H9 (cell line): Measurements from ENCODE around the gene MLH1. TPM values are rescaled to one million over a fixed set of nuclear protein-coding genes. Genes with fewer than 3 reads are reported as not detected.

Source experiments
- DNase-seq: peaks from one replicate; pipeline ENCODE4 v3.0.0-alpha.2; 2017
- H2AFZ ChIP-seq: one replicate; pipeline ENCODE4 v1.6.1; 2013; ENCODE audit warnings: mild to moderate bottlenecking, low read length, control low read depth, moderate library complexity
- H2AK5ac ChIP-seq: 2 replicates; pipeline ENCODE4 v1.6.1; 2013; ENCODE audit warnings: low read length, control low read depth, mixed read lengths; ENCODE audit not compliant: insufficient read length
- H2BK120ac ChIP-seq: one replicate; pipeline ENCODE4 v1.6.1; 2013; ENCODE audit warnings: low read depth, mild to moderate bottlenecking, low read length, control low read depth, inconsistent platforms; ENCODE audit not compliant: poor library complexity, severe bottlenecking
- H2BK12ac ChIP-seq: 2 replicates; pipeline ENCODE4 v1.6.1; 2013; ENCODE audit warnings: low read length, control low read depth, mixed read lengths, low read depth; ENCODE audit not compliant: insufficient read length
- H2BK15ac ChIP-seq: 2 replicates; pipeline ENCODE4 v1.6.1; 2013; ENCODE audit warnings: low read depth, low read length, control low read depth
- H2BK20ac ChIP-seq: one replicate; pipeline ENCODE4 v1.6.1; 2013; ENCODE audit warnings: low read depth, mild to moderate bottlenecking, low read length, control low read depth, inconsistent platforms; ENCODE audit not compliant: poor library complexity, severe bottlenecking
- H2BK5ac ChIP-seq: 2 replicates; pipeline ENCODE4 v1.6.1; 2013; ENCODE audit warnings: low read length, control low read depth, mixed read lengths; ENCODE audit not compliant: insufficient read length
- H3K14ac ChIP-seq: 2 replicates; pipeline ENCODE4 v1.6.1; 2013; ENCODE audit warnings: low read length, control low read depth; ENCODE audit not compliant: insufficient read depth
- H3K18ac ChIP-seq: 2 replicates; pipeline ENCODE4 v1.6.1; 2013; ENCODE audit warnings: low read depth, mild to moderate bottlenecking, mixed read lengths, low read length, control low read depth; ENCODE audit not compliant: insufficient read length
- H3K23ac ChIP-seq: 2 replicates; pipeline ENCODE4 v1.6.1; 2013; ENCODE audit warnings: low read length, control low read depth, mixed read lengths, low read depth; ENCODE audit not compliant: insufficient read length
- H3K23me2 ChIP-seq: 2 replicates; pipeline ENCODE4 v1.6.1; 2013; ENCODE audit warnings: low read depth, mild to moderate bottlenecking, mixed read lengths, low read length, control low read depth; ENCODE audit not compliant: insufficient read length, poor library complexity, severe bottlenecking
- H3K27ac ChIP-seq: 2 replicates; pipeline ENCODE4 v1.5.1; 2013; ENCODE audit warnings: low read length, control low read depth, mixed read lengths, low read depth; ENCODE audit not compliant: insufficient read length
- H3K27me3 ChIP-seq: 2 replicates; pipeline ENCODE4 v1.6.1; 2013; ENCODE audit warnings: low read length, control low read depth, inconsistent platforms; ENCODE audit not compliant: insufficient read depth
- H3K4ac ChIP-seq: 2 replicates; pipeline ENCODE4 v1.6.1; 2013; ENCODE audit warnings: low read depth, mild to moderate bottlenecking, control low read depth, inconsistent platforms, low read length, moderate library complexity
- H3K4me1 ChIP-seq: 2 replicates; pipeline ENCODE4 v1.6.1; 2013; ENCODE audit warnings: low read length, control low read depth, inconsistent platforms; ENCODE audit not compliant: insufficient read depth
- H3K4me2 ChIP-seq: 2 replicates; pipeline ENCODE4 v1.6.1; 2013; ENCODE audit warnings: low read length, control low read depth, mixed read lengths; ENCODE audit not compliant: insufficient read length, insufficient read depth
- H3K56ac ChIP-seq: 2 replicates; pipeline ENCODE4 v1.6.1; 2013; ENCODE audit warnings: low read depth, mild to moderate bottlenecking, mixed read lengths, low read length, control low read depth; ENCODE audit not compliant: insufficient read length
- H3K79me1 ChIP-seq: 2 replicates; pipeline ENCODE4 v1.6.1; 2013; ENCODE audit warnings: low read depth, mild to moderate bottlenecking, moderate library complexity, low read length, control low read depth, inconsistent platforms; ENCODE audit not compliant: insufficient read depth, poor library complexity, severe bottlenecking
- H3K79me2 ChIP-seq: 2 replicates; pipeline ENCODE4 v1.6.1; 2013; ENCODE audit warnings: low read length, control low read depth, inconsistent platforms; ENCODE audit not compliant: insufficient read depth
- H3K9ac ChIP-seq: 2 replicates; pipeline ENCODE4 v1.6.1; 2013; ENCODE audit warnings: low read length, control low read depth, mixed read lengths; ENCODE audit not compliant: insufficient read length; ENCODE audit errors: extremely low read depth
- H3K9me3 ChIP-seq: one replicate; pipeline ENCODE4 v1.6.1; 2013; ENCODE audit warnings: low read depth, low read length, inconsistent platforms; ENCODE audit not compliant: control insufficient read depth
- H3T11ph ChIP-seq: one replicate; pipeline ENCODE4 v1.6.1; 2013; ENCODE audit warnings: mild to moderate bottlenecking, low read length, control low read depth, inconsistent platforms
- H4K20me1 ChIP-seq: one replicate; pipeline ENCODE4 v1.6.1; 2013; ENCODE audit not compliant: control insufficient read depth, insufficient read length, insufficient read depth
- H4K5ac ChIP-seq: 2 replicates; pipeline ENCODE4 v1.6.1; 2013; ENCODE audit warnings: low read depth, mild to moderate bottlenecking, mixed read lengths, low read length, control low read depth; ENCODE audit not compliant: insufficient read length
- H4K8ac ChIP-seq: replicated peaks from 2 replicates; pipeline ENCODE4 v1.6.1; 2013; ENCODE audit warnings: low read length, control low read depth, mixed read lengths, low read depth; ENCODE audit not compliant: insufficient read length
- H4K91ac ChIP-seq: 2 replicates; pipeline ENCODE4 v1.6.1; 2013; ENCODE audit warnings: low read depth, mild to moderate bottlenecking, moderate library complexity, mixed read lengths, low read length, control low read depth; ENCODE audit not compliant: insufficient read length
- H3K27ac Mint-ChIP-seq, 3 experiments: 2 replicates in 2 of 3; 3 replicates in 1 of 3; pipeline ENCODE4 v1.8.0; 2020 to 2021; ENCODE audit warnings: mixed read lengths in 3 of 3, mild to moderate bottlenecking in 1 of 3, moderate library complexity in 1 of 3
- H3K27me3 Mint-ChIP-seq: 2 replicates; pipeline ENCODE4 v1.8.0; 2021; ENCODE audit warnings: low read depth, mild to moderate bottlenecking, moderate library complexity, mixed read lengths
- H3K36me3 Mint-ChIP-seq, 3 experiments: 2 replicates in 2 of 3; 3 replicates in 1 of 3; pipeline ENCODE4 v1.8.0; 2020 to 2021; ENCODE audit warnings: low read depth in 3 of 3, mixed read lengths in 3 of 3; ENCODE audit not compliant: insufficient read depth in 1 of 3
- H3K4me1 Mint-ChIP-seq, 2 experiments: 2 replicates each; pipeline ENCODE4 v1.8.0; 2020; ENCODE audit warnings: mixed read lengths in 2 of 2
- H3K4me3 Mint-ChIP-seq, 2 experiments: 2 replicates in 1 of 2; 3 replicates in 1 of 2; pipeline ENCODE4 v1.8.0; 2020 to 2021; ENCODE audit warnings: mild to moderate bottlenecking in 2 of 2, mixed read lengths in 2 of 2, moderate library complexity in 1 of 2
- H3K9me3 Mint-ChIP-seq, 2 experiments: 2 replicates in 1 of 2; 3 replicates in 1 of 2; pipeline ENCODE4 v1.8.0; 2020; ENCODE audit warnings: mild to moderate bottlenecking in 2 of 2, mixed read lengths in 2 of 2, moderate library complexity in 1 of 2
- WGBS: extraction: QIAGEN DNeasy Blood & Tissue Kit; methylation state at CpG from one replicate; pipeline ENCODE4 v1.1.7; 2013; ENCODE audit warnings: missing lambda C conversion rate, low lambda C conversion rate, mixed read lengths; ENCODE audit not compliant: insufficient read length; ENCODE audit errors: extremely low coverage; 5-methylcytosine and 5-hydroxymethylcytosine counted together
- total RNA-seq: library from RNA; stranded (reverse); gene quantifications from 2 replicates; pipeline ENCODE4 v1.2.1, GENCODE V29; 2021
- TF ChIP-seq, protein P1 (sequence below): fragments of 200-600 bp; sonication (generic); conservative IDR thresholded peaks from 3 replicates; pipeline ENCODE4 v1.8.0; 2021; ENCODE audit warnings: antibody characterized with exemption, mild to moderate bottlenecking

The MLH1 gene
- total RNA-seq, 1 experiment from 2014 or later = 45.1 TPM

DNA sequence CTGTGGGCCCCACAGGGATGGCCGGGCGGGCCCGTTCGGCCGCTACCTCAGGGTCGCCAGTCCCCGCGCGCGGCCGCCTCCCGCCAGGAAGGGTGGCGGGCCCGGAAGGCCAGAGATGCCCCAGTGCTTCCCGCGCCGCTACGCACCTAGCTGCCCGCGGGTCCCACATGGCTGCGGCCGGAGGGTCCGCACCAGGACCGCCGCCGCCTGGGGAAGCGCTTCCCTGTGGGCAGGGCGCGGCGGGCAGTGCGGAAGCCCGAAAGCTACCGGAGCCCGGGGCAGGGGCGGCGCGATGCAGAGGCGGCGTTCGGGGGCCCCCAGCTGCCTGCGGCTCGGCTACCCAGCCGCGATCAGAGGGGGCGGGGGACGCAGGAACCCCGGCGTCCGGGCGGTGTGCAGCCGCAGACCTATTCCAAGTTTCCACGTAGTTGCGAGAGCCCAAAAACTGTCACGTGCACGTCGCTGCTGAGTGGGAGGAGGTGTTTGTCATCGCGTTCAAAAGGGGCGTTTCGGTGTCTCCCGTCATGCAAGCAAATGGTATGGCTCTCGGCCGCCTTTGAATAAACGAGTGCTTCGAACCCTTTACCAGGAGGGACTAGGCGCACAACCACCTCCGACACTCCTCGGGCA, 48.6 kb upstream of the MLH1 start, which contains the start of gene TRANK1:
Gene TRANK1, minus strand, starts transcription at position 414 of the 630 bp plus-strand sequence. Its CDS starts 245 bp downstream, at position 169.
- TF ChIP-seq, protein P1, sequence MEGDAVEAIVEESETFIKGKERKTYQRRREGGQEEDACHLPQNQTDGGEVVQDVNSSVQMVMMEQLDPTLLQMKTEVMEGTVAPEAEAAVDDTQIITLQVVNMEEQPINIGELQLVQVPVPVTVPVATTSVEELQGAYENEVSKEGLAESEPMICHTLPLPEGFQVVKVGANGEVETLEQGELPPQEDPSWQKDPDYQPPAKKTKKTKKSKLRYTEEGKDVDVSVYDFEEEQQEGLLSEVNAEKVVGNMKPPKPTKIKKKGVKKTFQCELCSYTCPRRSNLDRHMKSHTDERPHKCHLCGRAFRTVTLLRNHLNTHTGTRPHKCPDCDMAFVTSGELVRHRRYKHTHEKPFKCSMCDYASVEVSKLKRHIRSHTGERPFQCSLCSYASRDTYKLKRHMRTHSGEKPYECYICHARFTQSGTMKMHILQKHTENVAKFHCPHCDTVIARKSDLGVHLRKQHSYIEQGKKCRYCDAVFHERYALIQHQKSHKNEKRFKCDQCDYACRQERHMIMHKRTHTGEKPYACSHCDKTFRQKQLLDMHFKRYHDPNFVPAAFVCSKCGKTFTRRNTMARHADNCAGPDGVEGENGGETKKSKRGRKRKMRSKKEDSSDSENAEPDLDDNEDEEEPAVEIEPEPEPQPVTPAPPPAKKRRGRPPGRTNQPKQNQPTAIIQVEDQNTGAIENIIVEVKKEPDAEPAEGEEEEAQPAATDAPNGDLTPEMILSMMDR = no peak
- Histone ChIP-seq H3K23me2 (peaks cover 13% of the 10 kb centered on the region), H3K79me2 (no peaks in the 10 kb centered on the region), H3K23ac (no peak within 1 kb of the TSS), H2BK20ac (no peak within 1 kb of the TSS), H2AFZ (no peak within 1 kb of the TSS), H3K9ac (peak within 1 kb of the TSS; percentile 21), H4K91ac (no peak within 1 kb of the TSS), H3K4me1 (no peaks in the 10 kb centered on the region; the same call in 1 of the 2 replicates), H3K79me1 (no peaks in the 10 kb centered on the region), H3K4me2 (peak within 1 kb of the TSS; percentile 51), H3K18ac (peak within 1 kb of the TSS; percentile 84), H3K56ac (no peak within 1 kb of the TSS), H3K4ac (no peak within 1 kb of the TSS), H3T11ph (no peak within 1 kb of the TSS), H4K5ac (no peak within 1 kb of the TSS), H2AK5ac (no peak within 1 kb of the TSS), H2BK120ac (no peak within 1 kb of the TSS), H4K8ac (no peak within 1 kb of the TSS), H4K20me1 (no peaks in the 10 kb centered on the region), H3K9me3 (no peaks in the 10 kb centered on the region), H3K27me3 (peaks cover 4% of the 10 kb centered on the region; the same call in 1 of the 2 replicates), H2BK12ac (no peak within 1 kb of the TSS), H3K27ac (no peak within 1 kb of the TSS), H2BK15ac (no peak within 1 kb of the TSS), H3K14ac (peak within 1 kb of the TSS; percentile 90), H2BK5ac (no peak within 1 kb of the TSS)
- DNase-seq = peak; percentile 66
- H3K4me3 Mint-ChIP-seq = peak within 1 kb of the TSS; percentile 71 to 83
- H3K4me1 Mint-ChIP-seq = peaks cover 20 to 32% of the 10 kb centered on the region in 2 experiments
- peaks cover 8 to 30% (median 21%) of the 10 kb centered on the region in 3 experiments for H3K36me3 Mint-ChIP-seq
- peaks cover 24 to 30% of the 10 kb centered on the region in 2 experiments for H3K9me3 Mint-ChIP-seq
- no CpG with 5 or more reads among the region's 68 CpGs for WGBS
- H3K27me3 Mint-ChIP-seq = peaks cover 47% of the 10 kb centered on the region
- no peak within 1 kb of the TSS for H3K27ac Mint-ChIP-seq
